Measurements from ENCODE around the gene SCAF1.

GRCh38 chr19:49704888-49705642 lies 63.1 kb downstream of the SCAF1 start:
- TF ChIP-seq CTCF (IDR thresholded peaks at IDR 0.05; ENCODE audit: insufficient read depth, low read length) (no peak), POLR2AphosphoS5 (IDR thresholded peaks at IDR 0.05; ENCODE audit: low read depth) (no peak), GABPA (IDR thresholded peaks at IDR 0.05; ENCODE audit: low read depth) (no peak), REST (IDR thresholded peaks at IDR 0.05; ENCODE audit: insufficient replicate concordance, low read depth) (no peak), SPI1 (IDR thresholded peaks at IDR 0.05; ENCODE audit: borderline replicate concordance, low read depth) (no peak)
